PC-3 (cell line): ENCODE measurements around the gene TXLNA.

ENCODE experiments used
- CTCF ChIP-seq: fragments of 300-600 bp; sonication (generic); conservative IDR thresholded peaks from 2 replicates; pipeline ENCODE4 v1.5.1; 2017; ENCODE audit warnings: antibody characterized with exemption, low read depth, mild to moderate bottlenecking, low read length
- EZH2phosphoT487 ChIP-seq: fragments of 300-600 bp; sonication (generic); IDR thresholded peaks from 2 replicates; pipeline ENCODE4 v1.6.1; 2018; ENCODE audit warnings: mild to moderate bottlenecking, antibody characterized with exemption, low read length, borderline replicate concordance

- TF ChIP-seq EZH2phosphoT487 (no peak), CTCF (no peak)
Measured at GRCh38 chr1:32197074-32197473, 17.6 kb downstream of the TXLNA start.
